A549 (cell line): ENCODE results near the gene RAB11B. TPM values are rescaled to one million over a fixed set of nuclear protein-coding genes. Genes with fewer than 3 reads are reported as not detected.
"Not testable (repeated sequence)": the region's sequence is repeated elsewhere in the genome, so short reads cannot be mapped to it uniquely, and the experiment has no call there.

Experiments
- ATAC-seq, 2 experiments: fragments of 200-7000 bp in 1 of 2; fragments of >200 bp in 1 of 2; cut with Nextera tagmentation in 1 of 2; cut with Tn5 transposase in 1 of 2; 3 replicates each; pipeline versions ENCODE4 v1.8.0 to v1.9.1; 2018 to 2020; ENCODE audit warnings: mild to moderate bottlenecking in 1 of 2, moderate library complexity in 1 of 2
- CTCF ChIA-PET: fragments of 300-600 bp; sonication (Branson Sonifier 250); formaldehyde crosslinking; extraction: SDS; loops from one replicate; lab custom pipeline; 2021; ENCODE audit warnings: antibody characterized with exemption, inconsistent platforms; lab: Yijun Ruan, JAX
- POLR2A ChIA-PET: fragments of 350-600 bp; formaldehyde crosslinking; extraction: SDS; loops from one replicate; lab custom pipeline; 2021; ENCODE audit warnings: antibody characterized with exemption, inconsistent platforms; lab: Yijun Ruan, JAX
- DNase-seq, 2 experiments: peaks; one replicate each; pipeline versions ENCODE4 v3.0.0 to v3.0.0-alpha.2; 2011 to 2016; ENCODE audit warnings: low read depth in 1 of 2, low spot score in 1 of 2
- FAIRE-seq: peaks from 2 replicates; lab custom pipeline; 2011; peaks lifted over from hg19 to GRCh38; lab: Jason Lieb, UNC
- H3K27ac ChIP-seq, 2 experiments: fragments of >200 bp; sonication (Bioruptor Twin); formaldehyde crosslinking; 3 replicates each; pipeline ENCODE4 v1.5.1; 2016 to 2017
- H3K4me1 ChIP-seq: fragments of >200 bp; sonication (Bioruptor Twin); formaldehyde crosslinking; 3 replicates; pipeline ENCODE4 v1.6.1; 2016
- H3K4me2 ChIP-seq: fragments of >200 bp; sonication (Bioruptor Twin); formaldehyde crosslinking; 3 replicates; pipeline ENCODE4 v1.6.1; 2016
- H3K4me3 ChIP-seq: fragments of >200 bp; sonication (Bioruptor Twin); formaldehyde crosslinking; 3 replicates; pipeline ENCODE4 v1.5.1; 2016
- H3K9me3 ChIP-seq: fragments of >200 bp; sonication (Bioruptor Twin); formaldehyde crosslinking; 3 replicates; pipeline ENCODE4 v1.6.1; 2016
- FOSB ChIP-seq: fragments of 250-450 bp; sonication (Bioruptor Pico); IDR thresholded peaks from 2 replicates; pipeline ENCODE4 v1.5.0; 2020; ENCODE audit warnings: mild to moderate bottlenecking, moderate library complexity
- FOSL2 ChIP-seq, 2 experiments: fragments of 450-650 bp in 1 of 2; fragments of >200 bp in 1 of 2; sonication (Bioruptor Twin) in 1 of 2; formaldehyde crosslinking; IDR thresholded peaks; 2 replicates each; pipeline versions ENCODE4 v1.5.0 to v1.6.1; 2016 to 2020; ENCODE audit warnings: mild to moderate bottlenecking in 1 of 2, moderate library complexity in 1 of 2
- FOXS1 ChIP-seq: fragments of 250-450 bp; sonication (Bioruptor Pico); IDR thresholded peaks from 2 replicates; pipeline ENCODE4 v1.5.0; 2020; ENCODE audit warnings: mild to moderate bottlenecking, moderate library complexity
- HOXB13 ChIP-seq: fragments of 250-450 bp; sonication (Bioruptor Pico); IDR thresholded peaks from 2 replicates; pipeline ENCODE4 v1.5.0; 2020; ENCODE audit warnings: low read depth, mild to moderate bottlenecking, moderate library complexity
- JUN ChIP-seq, 2 experiments: fragments of >200 bp; sonication (Bioruptor Twin); formaldehyde crosslinking; IDR thresholded peaks; 2 replicates in 1 of 2; 3 replicates in 1 of 2; pipeline ENCODE4 v1.6.1; 2016 to 2017
- MAX ChIP-seq: IDR thresholded peaks from 2 replicates; pipeline ENCODE4 v1.6.1; 2012
- PBX3 ChIP-seq: IDR thresholded peaks from 2 replicates; pipeline ENCODE4 v1.6.1; 2012
- PHF8 ChIP-seq: fragments of 200-600 bp; sonication (generic); IDR thresholded peaks from 2 replicates; pipeline ENCODE4 v1.6.1; 2016; ENCODE audit warnings: low read depth, mild to moderate bottlenecking, antibody characterized with exemption, moderate library complexity, borderline replicate concordance
- POLR2A ChIP-seq: IDR thresholded peaks from 2 replicates; pipeline ENCODE4 v1.6.1; 2012; ENCODE audit warnings: mild to moderate bottlenecking, low read length
- RCOR1 ChIP-seq: fragments of 150-350 bp; IDR thresholded peaks from 2 replicates; pipeline ENCODE4 v1.6.1; 2014; ENCODE audit warnings: antibody characterized with exemption, low read length, low read depth
- RFX5 ChIP-seq: fragments of 450-650 bp; IDR thresholded peaks from 2 replicates; pipeline ENCODE4 v1.7.1; 2014; ENCODE audit warnings: antibody characterized with exemption, mild to moderate bottlenecking, moderate library complexity
- SREBF2 ChIP-seq: fragments of 450-650 bp; IDR thresholded peaks from 2 replicates; pipeline ENCODE4 v1.6.1; 2014; ENCODE audit warnings: mild to moderate bottlenecking, moderate library complexity
- TP53 ChIP-seq: fragments of 250-450 bp; sonication (Bioruptor Pico); IDR thresholded peaks from 2 replicates; pipeline ENCODE4 v1.5.0; 2021; ENCODE audit warnings: mild to moderate bottlenecking, moderate library complexity
- ZFP36 ChIP-seq: fragments of 450-650 bp; IDR thresholded peaks from 2 replicates; pipeline ENCODE4 v1.6.1; 2014; ENCODE audit warnings: borderline replicate concordance; ENCODE audit not compliant: partially characterized antibody
- WGBS: methylation state at CpG from one replicate; pipeline ENCODE4 v1.1.6; 2017; ENCODE audit errors: missing lambda C conversion rate; 5-methylcytosine and 5-hydroxymethylcytosine counted together
- polyA minus RNA-seq: library from RNA; depleted of rRNA, polyadenylated mRNA; stranded (reverse); fragments of >200 nt; gene quantifications from 2 replicates; pipeline ENCODE4 v1.2.3, GENCODE V29; 2011; rRNA and poly(A)+ RNA removed
- polyA plus RNA-seq, 4 experiments: library from polyadenylated mRNA; depleted of rRNA in 3 of 4; stranded (reverse); fragments of >200 nt; fragmentation: RNase III in 1 of 4; extraction: RNeasy Plus Mini Kit Qiagen cat#74134 plus additional on column Dnase treatment in 1 of 4; gene quantifications; 2 replicates in 3 of 4; 3 replicates in 1 of 4; pipeline ENCODE4 v1.2.3, GENCODE V29; 2011 to 2017
- TF ChIP-seq, protein P1 (sequence below): IDR thresholded peaks from 2 replicates; pipeline ENCODE4 v1.6.1; 2012; ENCODE audit warnings: low read depth, borderline replicate concordance
- TF ChIP-seq, protein P2 (sequence below): fragments of 200-600 bp; sonication (generic); IDR thresholded peaks from 2 replicates; pipeline ENCODE4 v1.6.1; 2016; ENCODE audit warnings: antibody characterized with exemption, mild to moderate bottlenecking, moderate library complexity
- TF ChIP-seq, protein P3 (sequence below): fragments of 150-350 bp; IDR thresholded peaks from 2 replicates; pipeline ENCODE4 v1.6.1; 2014; ENCODE audit warnings: low read depth, mild to moderate bottlenecking, low read length

The RAB11B gene
- 22.3 and 25.1 TPM in 2 replicates for polyA plus RNA-seq (2011; rRNA removed)
- polyA plus RNA-seq (2012; cell fraction: cytosol; rRNA removed) = 122 and 146 TPM in 2 replicates
- polyA plus RNA-seq (2012; cell fraction: nucleus; rRNA removed) = 143 and 192 TPM in 2 replicates
- polyA plus RNA-seq (2017; fragmentation: RNase III; extraction: RNeasy Plus Mini Kit Qiagen cat#74134 plus additional on column Dnase treatment) = 86.7 to 95.7 TPM (median 93.7 TPM) in 3 replicates
- polyA minus RNA-seq = 15.8 and 24.0 TPM in 2 replicates

- ChIA-PET CTCF (interaction anchor here (0.7 to 8.0 kb wide), 3 partner anchors 27 to 37 kb away, joined by 3 to 71 read pairs (median 3); partner anchors contain the start of gene ANGPTL4), POLR2A (interaction anchor here (0.6 to 1.6 kb wide), 14 partner anchors 11 to 152 kb away, joined by 3 to 9 read pairs (median 4); partner anchors contain the start of genes ANGPTL4, HNRNPM, MARCHF2 and ZNF414)
- peak within 1 kb of the TSS; percentile 98 for H3K4me3 ChIP-seq
- 0% methylated on average over 15 of the region's 70 CpGs for WGBS
- DNase-seq (peak; percentile 97 to 100), FAIRE-seq (peak; percentile 70), ATAC-seq (peak; percentile 93)
- TF ChIP-seq FOSB (no peak), FOXS1 (0 out of 2 replicates have a peak, but pooled peaks have one; percentile 57), PBX3 (peak; percentile 97), SREBF2 (no peak), TP53 (CRISPR knock-in tag) (peak; percentile 67; the same call in 1 of the 2 replicates), MAX (peak; percentile 23; the same call in 1 of the 2 replicates), JUN (IDR thresholded peaks at IDR 0.05) (peak in 1 of 2 experiments; percentile 57; a peak in 1 of 5 replicates), POLR2A (peak; percentile 18; the same call in 1 of the 2 replicates), PHF8 (peak; percentile 66; the same call in 1 of the 2 replicates), HOXB13 (CRISPR knock-in tag) (0 out of 2 replicates have a peak, but pooled peaks have one; percentile 39), FOSL2 (IDR thresholded peaks at IDR 0.05) (no peak), FOSL2 (CRISPR knock-in tag; IDR thresholded peaks at IDR 0.05) (peak; percentile 93), RFX5 (peak; percentile 54; the same call in 1 of the 2 replicates), ZFP36 (peak; percentile 68), RCOR1 (no peak)
- TF ChIP-seq, protein P1, sequence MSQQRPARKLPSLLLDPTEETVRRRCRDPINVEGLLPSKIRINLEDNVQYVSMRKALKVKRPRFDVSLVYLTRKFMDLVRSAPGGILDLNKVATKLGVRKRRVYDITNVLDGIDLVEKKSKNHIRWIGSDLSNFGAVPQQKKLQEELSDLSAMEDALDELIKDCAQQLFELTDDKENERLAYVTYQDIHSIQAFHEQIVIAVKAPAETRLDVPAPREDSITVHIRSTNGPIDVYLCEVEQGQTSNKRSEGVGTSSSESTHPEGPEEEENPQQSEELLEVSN = no peak
- TF ChIP-seq, protein P2, sequence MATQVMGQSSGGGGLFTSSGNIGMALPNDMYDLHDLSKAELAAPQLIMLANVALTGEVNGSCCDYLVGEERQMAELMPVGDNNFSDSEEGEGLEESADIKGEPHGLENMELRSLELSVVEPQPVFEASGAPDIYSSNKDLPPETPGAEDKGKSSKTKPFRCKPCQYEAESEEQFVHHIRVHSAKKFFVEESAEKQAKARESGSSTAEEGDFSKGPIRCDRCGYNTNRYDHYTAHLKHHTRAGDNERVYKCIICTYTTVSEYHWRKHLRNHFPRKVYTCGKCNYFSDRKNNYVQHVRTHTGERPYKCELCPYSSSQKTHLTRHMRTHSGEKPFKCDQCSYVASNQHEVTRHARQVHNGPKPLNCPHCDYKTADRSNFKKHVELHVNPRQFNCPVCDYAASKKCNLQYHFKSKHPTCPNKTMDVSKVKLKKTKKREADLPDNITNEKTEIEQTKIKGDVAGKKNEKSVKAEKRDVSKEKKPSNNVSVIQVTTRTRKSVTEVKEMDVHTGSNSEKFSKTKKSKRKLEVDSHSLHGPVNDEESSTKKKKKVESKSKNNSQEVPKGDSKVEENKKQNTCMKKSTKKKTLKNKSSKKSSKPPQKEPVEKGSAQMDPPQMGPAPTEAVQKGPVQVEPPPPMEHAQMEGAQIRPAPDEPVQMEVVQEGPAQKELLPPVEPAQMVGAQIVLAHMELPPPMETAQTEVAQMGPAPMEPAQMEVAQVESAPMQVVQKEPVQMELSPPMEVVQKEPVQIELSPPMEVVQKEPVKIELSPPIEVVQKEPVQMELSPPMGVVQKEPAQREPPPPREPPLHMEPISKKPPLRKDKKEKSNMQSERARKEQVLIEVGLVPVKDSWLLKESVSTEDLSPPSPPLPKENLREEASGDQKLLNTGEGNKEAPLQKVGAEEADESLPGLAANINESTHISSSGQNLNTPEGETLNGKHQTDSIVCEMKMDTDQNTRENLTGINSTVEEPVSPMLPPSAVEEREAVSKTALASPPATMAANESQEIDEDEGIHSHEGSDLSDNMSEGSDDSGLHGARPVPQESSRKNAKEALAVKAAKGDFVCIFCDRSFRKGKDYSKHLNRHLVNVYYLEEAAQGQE = peak; percentile 31; the same call in 1 of the 2 replicates
- TF ChIP-seq, protein P3, sequence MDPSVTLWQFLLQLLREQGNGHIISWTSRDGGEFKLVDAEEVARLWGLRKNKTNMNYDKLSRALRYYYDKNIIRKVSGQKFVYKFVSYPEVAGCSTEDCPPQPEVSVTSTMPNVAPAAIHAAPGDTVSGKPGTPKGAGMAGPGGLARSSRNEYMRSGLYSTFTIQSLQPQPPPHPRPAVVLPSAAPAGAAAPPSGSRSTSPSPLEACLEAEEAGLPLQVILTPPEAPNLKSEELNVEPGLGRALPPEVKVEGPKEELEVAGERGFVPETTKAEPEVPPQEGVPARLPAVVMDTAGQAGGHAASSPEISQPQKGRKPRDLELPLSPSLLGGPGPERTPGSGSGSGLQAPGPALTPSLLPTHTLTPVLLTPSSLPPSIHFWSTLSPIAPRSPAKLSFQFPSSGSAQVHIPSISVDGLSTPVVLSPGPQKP = peak; percentile 84; the same call in 1 of the 2 replicates
- peaks cover 59% of the 10 kb centered on the region for H3K4me1 ChIP-seq
- H3K4me2 ChIP-seq = peak within 1 kb of the TSS; percentile 78
- no peaks in the 10 kb centered on the region for H3K9me3 ChIP-seq
- peak within 1 kb of the TSS; percentile 100 for H3K27ac ChIP-seq
These were observed at the start of gene RAB11B for GRCh38 chr19:8389891-8390616. Gene RAB11B (plus strand): TSS chr19:8390360. CDS start chr19:8390417, 57 bp downstream.

DNA sequence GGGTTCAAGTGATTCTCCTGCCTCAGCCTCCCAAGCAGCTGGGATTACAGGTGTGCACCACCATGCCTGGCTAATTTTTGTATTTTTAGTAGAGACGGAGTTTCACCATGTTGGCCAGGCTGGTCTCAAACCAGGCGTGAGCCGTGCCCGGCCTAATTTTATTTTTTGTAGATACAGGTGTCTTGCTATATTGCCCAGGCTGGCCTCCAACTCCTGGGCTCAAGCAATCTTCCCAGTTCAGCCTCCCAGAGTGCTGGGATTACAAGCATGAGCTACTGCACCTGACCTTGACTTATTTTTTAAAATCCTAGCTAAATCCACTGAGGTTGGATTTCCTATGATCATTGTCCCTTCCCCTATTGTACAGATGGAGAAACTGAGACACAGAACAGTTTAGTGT is 48.7 kb upstream of the RAB11B start:
- 72% methylated on average over 4 of the region's 4 CpGs for WGBS
- not testable (repeated sequence) for ATAC-seq, H3K4me3 ChIP-seq

More for the DNA sequence above, 48.7 kb upstream of the RAB11B start:
- H3K4me2 ChIP-seq, H3K27ac ChIP-seq, POLR2A ChIA-PET, FAIRE-seq, H3K9me3 ChIP-seq, H3K4me1 ChIP-seq, DNase-seq: not testable (repeated sequence)
- CTCF ChIA-PET = interaction anchor here (1.3 to 6.6 kb wide), 3 partner anchors 12 to 164 kb away, joined by 3 to 43 read pairs (median 7); no protein-coding TSS in a partner anchor
